Measurements from ENCODE around the gene HNRNPH3. TPM values are rescaled to one million over a fixed set of nuclear protein-coding genes. Genes with fewer than 3 reads are reported as not detected.
A peak's percentile ranks its signal among the peaks of the same experiment; 100 is the strongest.

The HNRNPH3 gene, protein sequence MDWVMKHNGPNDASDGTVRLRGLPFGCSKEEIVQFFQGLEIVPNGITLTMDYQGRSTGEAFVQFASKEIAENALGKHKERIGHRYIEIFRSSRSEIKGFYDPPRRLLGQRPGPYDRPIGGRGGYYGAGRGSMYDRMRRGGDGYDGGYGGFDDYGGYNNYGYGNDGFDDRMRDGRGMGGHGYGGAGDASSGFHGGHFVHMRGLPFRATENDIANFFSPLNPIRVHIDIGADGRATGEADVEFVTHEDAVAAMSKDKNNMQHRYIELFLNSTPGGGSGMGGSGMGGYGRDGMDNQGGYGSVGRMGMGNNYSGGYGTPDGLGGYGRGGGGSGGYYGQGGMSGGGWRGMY
- 12.6 TPM for total RNA-seq

- intact Hi-C loops (cut with DNase I), result loop anchor here (1.0 to 5.0 kb wide), 7 partner anchors 75 to 569 kb away; partner anchors contain the start of genes CCAR1, HERC4, RUFY2 and SIRT1
- Histone ChIP-seq H3K4me1 (peaks cover 4 to 5% of the 10 kb centered on the region in 2 donors), H3K27ac (peak within 1 kb of the TSS; percentile 100), H3K36me3 (no peaks in the 10 kb centered on the region), H3K9me3 (no peaks in the 10 kb centered on the region), H3K27me3 (no peaks in the 10 kb centered on the region), H3K4me3 (peak within 1 kb of the TSS; percentile 94 to 98)
- peak; percentile 85 to 98 for DNase-seq (ENCODE audit: low spot score in 2 of 2)
- TF ChIP-seq, protein P1, sequence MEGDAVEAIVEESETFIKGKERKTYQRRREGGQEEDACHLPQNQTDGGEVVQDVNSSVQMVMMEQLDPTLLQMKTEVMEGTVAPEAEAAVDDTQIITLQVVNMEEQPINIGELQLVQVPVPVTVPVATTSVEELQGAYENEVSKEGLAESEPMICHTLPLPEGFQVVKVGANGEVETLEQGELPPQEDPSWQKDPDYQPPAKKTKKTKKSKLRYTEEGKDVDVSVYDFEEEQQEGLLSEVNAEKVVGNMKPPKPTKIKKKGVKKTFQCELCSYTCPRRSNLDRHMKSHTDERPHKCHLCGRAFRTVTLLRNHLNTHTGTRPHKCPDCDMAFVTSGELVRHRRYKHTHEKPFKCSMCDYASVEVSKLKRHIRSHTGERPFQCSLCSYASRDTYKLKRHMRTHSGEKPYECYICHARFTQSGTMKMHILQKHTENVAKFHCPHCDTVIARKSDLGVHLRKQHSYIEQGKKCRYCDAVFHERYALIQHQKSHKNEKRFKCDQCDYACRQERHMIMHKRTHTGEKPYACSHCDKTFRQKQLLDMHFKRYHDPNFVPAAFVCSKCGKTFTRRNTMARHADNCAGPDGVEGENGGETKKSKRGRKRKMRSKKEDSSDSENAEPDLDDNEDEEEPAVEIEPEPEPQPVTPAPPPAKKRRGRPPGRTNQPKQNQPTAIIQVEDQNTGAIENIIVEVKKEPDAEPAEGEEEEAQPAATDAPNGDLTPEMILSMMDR (IDR thresholded peaks at IDR 0.05), result no peak
Observed at GRCh38 chr10:68331455-68332258, at the start of gene HNRNPH3. Gene HNRNPH3 (plus strand): TSS chr10:68332064. CDS start chr10:68337222, 5,158 bp downstream.

DNA sequence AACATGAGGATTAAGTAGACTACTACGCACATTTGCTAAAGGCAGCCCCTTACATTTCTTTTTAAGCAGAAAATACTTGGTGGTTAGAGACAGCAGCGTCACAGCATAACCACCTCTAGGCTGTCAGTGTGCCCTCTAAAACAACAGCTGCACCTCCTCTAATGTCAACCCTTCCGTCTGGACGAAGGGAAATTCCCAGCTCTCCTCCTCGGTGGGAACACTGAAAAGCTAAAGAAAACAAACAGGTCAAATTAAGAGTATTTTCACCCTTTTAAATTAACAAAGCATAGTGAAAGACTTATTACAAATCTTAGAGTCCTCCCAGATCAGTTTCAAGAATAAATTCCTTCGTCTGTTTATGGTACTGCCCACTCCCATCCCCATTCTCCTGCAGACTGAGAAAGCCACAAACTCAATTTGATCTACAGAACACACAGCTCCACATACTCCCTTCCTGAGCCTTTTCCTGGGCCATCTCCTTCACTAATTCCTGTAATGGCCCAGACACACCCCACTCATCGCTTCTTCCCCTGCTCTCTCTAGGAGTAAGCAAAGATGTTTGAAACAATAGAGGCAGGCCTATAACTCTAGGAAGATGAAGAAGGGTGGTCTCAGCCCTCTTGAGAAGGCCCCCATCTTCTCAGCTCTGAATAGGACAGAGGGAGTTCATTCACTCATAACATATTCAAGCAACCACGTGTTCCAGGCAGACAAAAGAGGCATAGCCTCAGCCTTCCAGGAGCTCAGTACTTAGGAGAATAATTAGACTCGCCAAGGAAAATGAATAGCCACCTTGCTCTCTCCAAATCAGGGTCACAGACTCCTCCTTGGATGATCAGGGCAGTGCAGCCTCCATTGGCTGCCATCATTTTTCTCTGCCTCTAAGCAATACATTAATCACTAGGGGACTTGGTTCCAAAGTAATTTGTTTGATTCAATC, 47.5 kb upstream of the HNRNPH3 start:
- no peaks in the 10 kb centered on the region for H3K27me3 ChIP-seq
- H3K27ac ChIP-seq, result no peak overlapping the region
- intact Hi-C loops (cut with DNase I), result no loop called here
- H3K36me3 ChIP-seq, result no peaks in the 10 kb centered on the region
- H3K4me1 ChIP-seq, result no peaks in the 10 kb centered on the region
- no peak overlapping the region for H3K4me3 ChIP-seq
- TF ChIP-seq, protein P1 (IDR thresholded peaks at IDR 0.05), result no peak
- no peak for DNase-seq (ENCODE audit: low spot score in 2 of 2)
- H3K9me3 ChIP-seq, result no peaks in the 10 kb centered on the region

DNA sequence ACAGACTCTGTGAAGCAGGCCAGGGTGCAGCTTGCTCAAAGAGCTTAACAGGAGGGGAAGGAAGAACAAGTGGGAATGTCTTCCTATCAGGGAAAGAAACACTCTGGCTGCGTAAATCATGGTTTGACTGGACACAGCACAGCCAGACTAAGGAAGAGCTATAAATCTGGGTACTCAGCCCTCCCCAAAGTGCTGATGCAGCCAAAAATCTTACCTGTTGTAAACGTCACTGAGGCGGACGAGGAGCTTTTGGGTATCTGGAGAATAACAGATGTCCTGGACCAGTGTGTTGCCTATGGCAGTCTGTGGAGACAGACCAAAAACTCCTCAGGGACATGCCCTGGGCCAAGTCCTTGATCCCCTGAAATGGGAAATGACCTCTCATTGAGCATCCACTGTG, 43.1 kb upstream of the HNRNPH3 start:
- TF ChIP-seq, protein P1 (IDR thresholded peaks at IDR 0.05), result no peak
- intact Hi-C loops (cut with DNase I), result no loop called here
- Histone ChIP-seq H3K27ac (no peak overlapping the region), H3K4me3 (no peak overlapping the region), H3K4me1 (no peaks in the 10 kb centered on the region), H3K36me3 (no peaks in the 10 kb centered on the region), H3K27me3 (no peaks in the 10 kb centered on the region), H3K9me3 (no peaks in the 10 kb centered on the region)
- DNase-seq (ENCODE audit: low spot score in 2 of 2), result no peak

GRCh38 chr10:68290736-68291135, 41.1 kb upstream of the HNRNPH3 start:
- no peaks in the 10 kb centered on the region for H3K4me1 ChIP-seq
- H3K27me3 ChIP-seq, result no peaks in the 10 kb centered on the region
- no peak for DNase-seq (ENCODE audit: low spot score in 2 of 2)
- intact Hi-C loops (cut with DNase I), result no loop called here
- no peaks in the 10 kb centered on the region for H3K9me3 ChIP-seq
- TF ChIP-seq, protein P1 (IDR thresholded peaks at IDR 0.05), result no peak
- no peaks in the 10 kb centered on the region for H3K36me3 ChIP-seq
- H3K4me3 ChIP-seq, result no peak overlapping the region
- no peak overlapping the region for H3K27ac ChIP-seq

Measured in ascending aorta (tissue), 2 donors.